ENCODE data around the gene RAB10. TPM values are rescaled to one million over a fixed set of nuclear protein-coding genes. Genes with fewer than 3 reads are reported as not detected.
"Not testable (repeated sequence)": the region's sequence is repeated elsewhere in the genome, so short reads cannot be mapped to it uniquely, and the experiment has no call there.

Gene RAB10
- total RNA-seq, 1 donor from 2014 or later = 181 TPM

DNA sequence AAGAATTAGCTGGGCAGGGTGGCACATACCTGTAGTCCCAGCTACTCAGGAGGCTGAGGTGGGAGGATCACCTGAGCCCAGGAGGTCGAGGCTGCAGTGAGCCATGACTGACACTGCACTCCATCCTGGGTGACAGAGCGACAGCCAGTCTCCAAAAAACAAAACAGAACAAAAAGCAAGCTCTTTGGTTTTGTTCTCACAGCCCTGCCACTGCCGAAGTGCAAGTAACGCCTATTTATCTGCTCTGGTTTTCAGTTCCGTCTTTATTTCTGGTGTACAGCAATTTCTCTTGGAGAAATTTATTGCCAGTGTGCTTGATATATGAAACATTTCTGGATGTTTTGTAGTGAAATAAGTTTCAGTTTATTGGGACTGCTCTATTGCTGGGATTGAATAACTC is 61.9 kb downstream of the RAB10 start:
- H3K27ac ChIP-seq = no peak overlapping the region
- intact Hi-C loops (cut with DNase I) = no loop called here
- H3K27me3 ChIP-seq = no peaks in the 10 kb centered on the region
- no peak for DNase-seq (ENCODE audit: low spot score in 2 of 2)
- H3K9me3 ChIP-seq = no peaks in the 10 kb centered on the region
- peaks cover 0 to 5% of the 10 kb centered on the region in 2 donors for H3K36me3 ChIP-seq
- TF ChIP-seq, protein P1, sequence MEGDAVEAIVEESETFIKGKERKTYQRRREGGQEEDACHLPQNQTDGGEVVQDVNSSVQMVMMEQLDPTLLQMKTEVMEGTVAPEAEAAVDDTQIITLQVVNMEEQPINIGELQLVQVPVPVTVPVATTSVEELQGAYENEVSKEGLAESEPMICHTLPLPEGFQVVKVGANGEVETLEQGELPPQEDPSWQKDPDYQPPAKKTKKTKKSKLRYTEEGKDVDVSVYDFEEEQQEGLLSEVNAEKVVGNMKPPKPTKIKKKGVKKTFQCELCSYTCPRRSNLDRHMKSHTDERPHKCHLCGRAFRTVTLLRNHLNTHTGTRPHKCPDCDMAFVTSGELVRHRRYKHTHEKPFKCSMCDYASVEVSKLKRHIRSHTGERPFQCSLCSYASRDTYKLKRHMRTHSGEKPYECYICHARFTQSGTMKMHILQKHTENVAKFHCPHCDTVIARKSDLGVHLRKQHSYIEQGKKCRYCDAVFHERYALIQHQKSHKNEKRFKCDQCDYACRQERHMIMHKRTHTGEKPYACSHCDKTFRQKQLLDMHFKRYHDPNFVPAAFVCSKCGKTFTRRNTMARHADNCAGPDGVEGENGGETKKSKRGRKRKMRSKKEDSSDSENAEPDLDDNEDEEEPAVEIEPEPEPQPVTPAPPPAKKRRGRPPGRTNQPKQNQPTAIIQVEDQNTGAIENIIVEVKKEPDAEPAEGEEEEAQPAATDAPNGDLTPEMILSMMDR (IDR thresholded peaks at IDR 0.05) = no peak
- H3K4me3 ChIP-seq = no peak overlapping the region
- H3K4me1 ChIP-seq = peaks cover 0 to 2% of the 10 kb centered on the region in 2 donors

DNA sequence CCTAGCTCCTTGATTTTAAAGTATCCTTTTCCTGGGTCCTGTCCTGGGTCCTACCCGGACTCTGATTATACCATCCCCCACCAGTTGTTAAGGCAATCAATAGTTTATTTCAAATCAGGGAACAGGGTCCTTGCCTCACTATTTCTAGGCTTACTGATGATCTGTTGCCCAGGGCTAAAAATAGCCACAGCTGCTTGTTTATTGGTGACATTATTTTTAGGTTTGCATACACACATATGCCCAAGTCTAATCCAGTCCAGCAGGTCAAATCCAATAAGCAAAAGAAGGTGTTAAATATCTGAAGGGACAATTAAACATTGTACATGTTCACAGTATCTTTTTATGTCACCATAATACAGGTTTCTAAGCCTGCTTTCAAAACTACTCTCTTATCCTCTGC is 66.0 kb downstream of the RAB10 start:
- DNase-seq (ENCODE audit: low spot score in 2 of 2) = no peak
- no peak overlapping the region for H3K4me3 ChIP-seq
- intact Hi-C loops (cut with DNase I) = no loop called here
- no peaks in the 10 kb centered on the region for H3K9me3 ChIP-seq
- TF ChIP-seq, protein P1 (IDR thresholded peaks at IDR 0.05) = no peak
- H3K4me1 ChIP-seq = peaks cover 0 to 2% of the 10 kb centered on the region in 2 donors
- H3K36me3 ChIP-seq = peaks cover 0 to 5% of the 10 kb centered on the region in 2 donors
- no peaks in the 10 kb centered on the region for H3K27me3 ChIP-seq
- H3K27ac ChIP-seq = no peak overlapping the region

DNA sequence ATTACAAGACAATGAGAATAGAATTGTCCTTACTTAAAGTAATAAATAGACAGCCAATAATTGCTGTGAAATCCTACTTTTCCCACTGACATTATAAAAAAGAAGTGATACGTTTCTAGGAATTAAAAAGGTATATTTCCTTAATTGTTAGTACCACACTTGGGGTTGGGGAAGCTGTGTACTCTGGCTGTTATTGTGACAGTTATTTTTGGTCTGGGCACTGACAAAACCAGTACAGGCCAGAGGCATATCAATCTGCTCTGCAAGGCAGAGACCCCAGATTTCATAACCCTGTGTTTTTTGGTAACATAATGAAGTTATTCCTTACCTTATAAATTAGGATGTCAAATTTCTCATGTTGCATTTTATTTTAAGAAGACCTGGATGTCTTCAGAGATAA is 66.5 kb downstream of the RAB10 start:
- peaks cover 0 to 5% of the 10 kb centered on the region in 2 donors for H3K36me3 ChIP-seq
- no peaks in the 10 kb centered on the region for H3K27me3 ChIP-seq
- no peak overlapping the region for H3K27ac ChIP-seq
- TF ChIP-seq, protein P1 (IDR thresholded peaks at IDR 0.05) = no peak
- intact Hi-C loops (cut with DNase I) = no loop called here
- no peaks in the 10 kb centered on the region for H3K9me3 ChIP-seq
- no peak for DNase-seq (ENCODE audit: low spot score in 2 of 2)
- peaks cover 0 to 2% of the 10 kb centered on the region in 2 donors for H3K4me1 ChIP-seq
- H3K4me3 ChIP-seq = no peak overlapping the region

DNA sequence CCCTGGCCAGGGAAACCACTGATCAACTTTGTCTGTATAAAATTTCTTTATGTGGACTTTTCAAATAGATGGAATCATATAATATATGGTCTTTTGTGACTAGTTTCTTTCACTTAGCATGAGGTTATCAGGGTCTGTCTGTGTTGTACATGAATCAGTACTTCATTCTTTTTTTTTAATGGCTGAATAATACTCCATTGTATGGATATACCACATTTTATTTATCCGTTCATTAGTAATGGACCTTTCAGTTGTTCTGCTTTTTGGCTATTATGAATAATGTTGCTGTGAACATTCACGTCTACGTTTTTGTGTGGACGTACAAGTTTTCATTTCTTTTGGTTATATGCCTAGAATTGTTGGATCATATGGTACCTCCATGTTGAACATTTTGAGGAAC is 69.9 kb downstream of the RAB10 start:
- Histone ChIP-seq H3K4me1 (no peaks in the 10 kb centered on the region), H3K27ac (no peak overlapping the region), H3K4me3 (no peak overlapping the region), H3K36me3 (peaks cover 0 to 5% of the 10 kb centered on the region in 2 donors), H3K9me3 (no peaks in the 10 kb centered on the region), H3K27me3 (no peaks in the 10 kb centered on the region)
- intact Hi-C loops (cut with DNase I) = no loop called here
- TF ChIP-seq, protein P1 (IDR thresholded peaks at IDR 0.05) = no peak
- DNase-seq (ENCODE audit: low spot score in 2 of 2) = no peak

DNA sequence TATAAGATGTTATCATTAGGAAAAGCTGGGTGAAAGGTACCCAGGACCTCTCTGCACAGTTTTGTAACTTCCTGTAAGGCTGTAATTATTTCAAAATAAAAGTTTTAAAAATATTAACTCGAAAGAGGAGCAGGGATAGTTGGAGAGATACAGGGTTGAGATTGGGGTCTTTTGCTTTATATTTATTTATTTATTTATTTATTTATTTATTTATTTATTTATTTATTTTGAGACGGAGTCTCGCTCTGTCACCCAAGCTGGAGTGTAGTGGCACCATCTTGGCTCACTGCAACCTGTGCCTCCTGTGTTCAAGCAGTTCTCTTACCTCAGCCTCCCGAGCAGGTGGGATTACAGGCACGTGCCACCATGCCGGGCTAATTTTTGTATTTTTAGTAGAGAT is 74.8 kb downstream of the RAB10 start:
- H3K27me3 ChIP-seq; H3K27ac ChIP-seq; H3K4me3 ChIP-seq; H3K9me3 ChIP-seq; H3K4me1 ChIP-seq; intact Hi-C loops (cut with DNase I); DNase-seq (ENCODE audit: low spot score in 2 of 2): not testable (repeated sequence)
- peaks cover 9 to 13% of the 10 kb centered on the region in 2 donors for H3K36me3 ChIP-seq

DNA sequence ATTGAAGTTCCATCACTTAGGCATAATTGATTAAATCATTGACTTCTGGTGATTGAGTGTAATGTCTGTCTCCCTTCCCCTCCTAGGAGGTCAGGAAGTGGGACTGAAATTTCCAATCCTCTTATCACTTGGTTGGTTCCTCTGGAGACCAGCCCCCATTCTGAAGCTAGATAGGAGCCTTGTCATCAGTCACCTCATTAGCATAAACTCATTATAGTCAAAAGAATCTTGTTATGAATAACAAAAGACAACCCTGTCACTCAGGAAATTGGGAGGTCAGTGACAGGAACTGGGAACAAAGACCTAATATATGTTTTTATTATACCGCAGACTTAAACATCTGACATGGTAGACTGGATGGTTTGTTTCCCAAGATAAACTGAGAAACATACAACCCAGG is 78.3 kb downstream of the RAB10 start:
- peaks cover 9 to 11% of the 10 kb centered on the region in 2 donors for H3K36me3 ChIP-seq
- H3K27ac ChIP-seq = no peak overlapping the region
- H3K27me3 ChIP-seq = no peaks in the 10 kb centered on the region
- TF ChIP-seq, protein P1 (IDR thresholded peaks at IDR 0.05) = no peak
- DNase-seq (ENCODE audit: low spot score in 2 of 2) = no peak
- H3K4me3 ChIP-seq = no peak overlapping the region
- intact Hi-C loops (cut with DNase I) = no loop called here
- no peaks in the 10 kb centered on the region for H3K9me3 ChIP-seq
- no peaks in the 10 kb centered on the region for H3K4me1 ChIP-seq

Measured in ascending aorta (tissue), 2 donors.